AG08396 (cell line): ENCODE data around the gene DCTPP1.
"Not testable (repeated sequence)": the region's sequence is repeated elsewhere in the genome, so short reads cannot be mapped to it uniquely, and the experiment has no call there.

ENCODE experiments used
- DNase-seq: peaks from one replicate; pipeline ENCODE4 v3.0.0; 2012; ENCODE audit warnings: low spot score, mixed read lengths

DCTPP1 gene

DNA sequence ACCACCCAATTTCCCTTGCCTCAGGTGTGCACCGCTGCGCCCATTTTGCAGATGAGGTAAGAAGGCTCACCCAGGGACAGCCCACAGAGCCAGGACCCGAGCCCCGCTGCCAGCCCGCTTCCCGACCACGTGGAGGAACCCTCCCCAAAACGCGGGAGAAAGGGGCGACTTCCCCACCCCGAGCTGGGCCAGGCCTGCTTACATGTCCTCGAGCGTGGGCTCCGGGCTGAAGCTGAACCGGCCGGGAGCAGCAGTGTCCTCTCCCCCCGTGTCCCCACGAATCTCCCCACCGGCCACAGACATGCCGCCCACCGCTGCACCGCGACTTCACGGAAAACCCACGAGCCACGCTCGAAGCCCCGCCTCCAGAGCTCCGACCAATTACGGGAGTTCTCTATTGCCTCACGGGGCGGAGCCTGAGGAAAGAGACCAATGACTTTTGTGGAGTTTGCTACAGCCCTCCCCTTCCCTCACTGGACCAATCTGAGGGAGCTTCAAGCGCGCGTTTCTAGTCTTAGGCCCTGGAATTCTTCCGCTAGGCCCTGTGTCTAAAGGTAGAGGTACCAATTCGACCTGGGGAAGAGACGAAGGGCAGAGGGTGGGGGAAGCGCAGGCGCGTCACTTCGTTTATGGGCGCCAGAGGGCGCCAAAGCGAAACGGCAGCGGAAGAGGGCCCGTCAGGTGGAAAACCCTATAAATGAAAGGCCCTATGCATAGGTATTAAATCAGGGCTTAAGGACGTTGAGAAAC, at the start of gene DCTPP1:
Gene DCTPP1, minus strand, starts transcription at position 353 of the 750 bp plus-strand sequence. Its CDS starts 50 bp downstream, at position 303.
- peak; percentile 93 for DNase-seq

DNA sequence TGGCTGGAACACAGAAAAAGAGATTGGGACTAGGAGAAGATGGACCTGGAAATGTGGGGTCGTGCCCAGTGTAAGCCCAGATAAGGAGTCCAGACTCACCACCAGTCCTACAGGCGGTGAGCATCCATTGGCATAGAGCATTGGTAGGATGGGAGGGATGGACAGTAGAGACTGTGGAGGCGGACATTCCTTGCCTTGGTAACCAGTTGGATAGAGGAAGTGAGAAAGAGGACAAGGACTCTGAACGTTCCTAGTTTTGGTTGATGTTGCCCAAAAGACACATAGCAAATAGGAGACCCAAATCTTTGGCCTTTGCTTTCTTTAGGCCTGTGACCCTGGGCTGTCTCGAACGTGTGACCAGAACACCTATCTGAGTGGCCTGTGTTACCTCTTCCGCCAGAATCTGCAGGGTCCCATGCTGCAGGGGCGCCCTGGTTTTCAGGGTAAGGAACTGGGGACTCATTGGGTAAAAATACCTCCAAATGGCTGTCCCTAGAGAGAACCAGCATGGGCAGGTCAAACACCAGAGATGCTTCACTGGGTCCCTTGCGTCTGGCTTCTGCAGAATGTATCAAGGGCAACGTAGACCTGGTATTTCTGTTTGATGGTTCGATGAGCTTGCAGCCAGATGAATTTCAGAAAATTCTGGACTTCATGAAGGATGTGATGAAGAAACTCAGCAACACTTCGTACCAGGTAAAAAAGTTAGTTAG, 49.1 kb upstream of the DCTPP1 start:
- no peak for DNase-seq

DNA sequence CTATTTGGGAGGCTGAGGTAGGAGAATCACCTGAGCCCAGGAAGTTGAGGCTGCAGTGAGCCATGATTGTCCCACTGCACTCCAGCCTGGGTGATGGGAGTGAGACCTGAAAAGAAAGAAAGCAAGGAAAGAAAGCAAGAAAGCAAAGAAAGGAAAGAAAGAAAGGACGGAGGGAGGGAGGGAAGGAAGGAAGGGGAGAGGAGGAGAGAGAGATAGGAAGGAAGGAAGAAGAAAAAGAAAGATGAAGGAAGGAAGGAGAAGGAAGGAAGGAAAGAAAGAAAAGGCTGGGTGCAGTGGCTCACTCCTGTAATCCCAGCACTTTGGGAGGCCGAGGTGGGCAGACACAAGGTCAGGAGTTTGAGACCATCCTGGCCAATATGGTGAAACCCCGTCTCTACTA, 47.9 kb upstream of the DCTPP1 start:
- DNase-seq, result not testable (repeated sequence)

DNA sequence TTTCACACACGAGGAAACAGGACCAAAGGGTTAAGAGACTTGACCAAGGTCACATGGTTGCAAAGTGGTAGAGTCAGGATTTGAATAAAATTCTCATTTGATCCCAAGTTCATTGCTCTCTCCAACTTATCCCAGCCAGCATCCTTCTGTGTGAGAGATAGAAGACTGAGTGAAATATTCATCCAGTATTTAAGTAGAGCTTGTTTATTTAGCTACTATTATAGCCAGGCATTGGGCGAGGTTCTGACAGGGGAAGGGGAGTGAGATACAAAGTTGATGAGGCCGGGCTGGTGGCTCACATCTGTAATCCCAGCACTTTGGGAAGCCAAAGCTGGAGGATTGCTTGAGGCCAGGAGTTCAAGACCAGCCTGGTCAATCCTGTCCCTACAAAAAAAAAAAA, 47.2 kb upstream of the DCTPP1 start:
- DNase-seq, result no peak

DNA sequence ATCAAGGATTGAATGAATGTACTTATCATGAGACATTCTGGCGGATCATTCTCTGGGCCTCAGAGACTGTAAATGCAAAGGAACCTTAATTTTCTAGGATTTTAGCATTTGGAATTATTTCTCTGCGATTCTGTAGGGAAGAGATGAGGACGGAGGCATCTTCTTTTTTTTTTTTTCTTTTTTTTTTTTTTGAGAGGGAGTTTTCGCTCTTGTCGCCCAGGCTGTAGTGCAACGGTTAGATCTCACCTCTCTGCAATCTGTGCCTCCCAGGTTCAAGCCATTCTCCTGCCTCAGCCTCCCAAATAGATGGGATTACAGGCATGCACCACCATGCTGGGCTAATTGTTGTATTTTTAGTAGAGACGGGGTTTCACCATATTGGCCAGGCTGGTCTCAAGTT, 44.9 kb upstream of the DCTPP1 start:
- DNase-seq, result no peak

DNA sequence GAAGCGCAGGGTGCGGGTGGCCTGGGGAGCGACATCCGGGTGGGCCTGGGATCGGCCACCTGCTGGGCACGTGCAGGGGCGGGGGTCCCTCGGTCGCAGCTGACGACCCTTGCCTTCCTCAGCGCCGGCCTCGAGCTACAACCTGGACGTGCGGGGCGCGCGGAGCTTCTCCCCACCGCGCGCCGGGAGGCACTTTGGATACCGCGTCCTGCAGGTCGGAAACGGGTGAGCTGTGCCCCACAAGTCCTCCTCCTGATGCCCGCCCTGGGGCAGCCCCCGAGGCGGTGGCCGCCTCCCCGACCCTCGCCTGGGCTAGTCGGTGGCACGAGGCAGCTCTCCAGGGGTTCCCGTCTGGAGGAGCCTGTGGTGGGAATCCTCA, 44.2 kb upstream of the DCTPP1 start:
- no peak for DNase-seq

DNA sequence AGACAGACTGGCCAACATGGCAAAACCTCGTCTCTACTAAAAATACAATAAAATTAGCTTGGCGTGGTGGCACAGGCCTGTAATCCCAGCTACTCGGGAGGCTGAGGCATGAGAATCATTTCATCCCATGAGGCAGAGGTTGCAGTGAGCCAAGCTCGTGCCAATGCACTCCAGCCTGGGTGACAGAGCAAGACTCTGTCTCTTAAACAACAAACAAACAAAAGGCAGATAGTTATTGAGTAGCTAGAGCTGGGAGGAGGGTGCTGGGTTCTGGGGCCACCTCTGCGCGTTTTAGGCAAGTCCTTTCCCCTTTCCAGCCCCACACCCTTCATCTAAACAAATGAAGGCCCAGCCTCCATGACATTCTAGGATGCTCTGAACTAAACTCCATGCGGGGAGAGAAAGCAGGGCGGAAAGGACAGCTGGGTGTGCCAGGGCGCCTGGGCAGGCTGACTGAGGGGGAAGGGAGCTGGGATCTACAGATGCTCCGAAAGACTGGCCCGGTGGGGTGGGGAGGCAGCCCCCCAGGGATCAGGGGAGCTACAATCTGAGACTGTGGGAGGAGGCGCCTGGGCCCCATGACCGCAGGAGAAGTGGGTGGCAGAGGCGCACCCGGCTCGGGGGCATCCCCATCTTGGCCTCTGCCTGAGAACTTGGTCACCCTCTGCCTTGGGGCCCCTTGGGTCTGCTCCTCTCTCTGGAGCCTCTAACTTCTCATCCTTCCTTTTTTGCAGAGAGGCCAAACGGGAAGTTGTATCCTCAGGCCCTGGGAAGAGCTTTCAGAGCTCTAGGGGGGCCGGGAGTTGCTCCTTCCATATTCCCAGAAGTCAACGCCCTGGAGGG, 43.6 kb upstream of the DCTPP1 start:
- DNase-seq, result no peak

DNA sequence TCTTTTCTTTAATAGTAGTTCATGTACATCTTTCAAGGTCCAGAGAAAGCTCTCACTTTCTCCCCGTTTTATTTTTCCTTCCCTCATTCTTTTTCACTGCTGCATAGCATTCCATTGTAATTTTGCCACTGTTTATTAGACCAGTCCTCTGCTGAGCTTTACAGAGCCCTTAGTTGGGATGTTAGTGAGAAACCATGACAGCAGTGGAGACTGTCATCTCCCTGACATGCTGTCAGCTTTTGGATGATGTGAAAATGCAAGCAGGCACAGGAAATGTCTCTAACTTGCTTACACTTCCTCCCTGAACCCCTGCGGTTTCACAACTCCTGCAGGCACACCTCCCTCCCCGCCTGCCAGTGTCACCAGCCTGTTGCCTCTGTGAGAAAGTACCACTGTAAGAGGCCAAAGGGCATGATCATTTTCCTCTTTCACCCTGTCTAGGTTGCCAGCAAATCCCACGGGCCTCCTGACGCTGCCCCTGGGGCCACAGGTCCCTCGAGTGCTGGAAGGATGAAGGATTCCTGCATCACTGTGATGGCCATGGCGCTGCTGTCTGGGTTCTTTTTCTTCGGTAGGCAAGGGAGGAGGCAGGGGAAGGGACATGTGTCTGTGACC, 42.6 kb upstream of the DCTPP1 start, which contains the start of gene ITGAL:
Gene ITGAL, plus strand, starts transcription at position 415 of the 615 bp plus-strand sequence. Its CDS starts 96 bp downstream, at position 511.
- no peak for DNase-seq

DNA sequence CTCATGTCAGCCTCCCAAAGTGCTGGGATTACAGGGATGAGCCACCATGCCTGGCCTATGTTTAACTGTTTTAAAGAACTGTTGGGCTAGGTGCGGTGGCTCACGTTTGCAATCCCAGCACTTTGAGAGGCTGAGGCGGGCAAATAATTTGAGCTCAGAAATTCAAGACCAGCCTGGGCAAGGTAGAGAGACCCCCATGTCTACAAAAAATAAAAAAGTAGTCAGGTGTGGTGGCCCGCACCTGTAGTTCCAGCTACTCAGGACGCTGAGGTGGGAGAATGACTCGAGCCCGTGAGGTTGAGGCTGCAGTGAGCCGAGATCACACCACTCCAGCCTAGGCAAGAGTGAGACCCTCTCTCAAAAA, 40.8 kb upstream of the DCTPP1 start:
- no peak for DNase-seq

DNA sequence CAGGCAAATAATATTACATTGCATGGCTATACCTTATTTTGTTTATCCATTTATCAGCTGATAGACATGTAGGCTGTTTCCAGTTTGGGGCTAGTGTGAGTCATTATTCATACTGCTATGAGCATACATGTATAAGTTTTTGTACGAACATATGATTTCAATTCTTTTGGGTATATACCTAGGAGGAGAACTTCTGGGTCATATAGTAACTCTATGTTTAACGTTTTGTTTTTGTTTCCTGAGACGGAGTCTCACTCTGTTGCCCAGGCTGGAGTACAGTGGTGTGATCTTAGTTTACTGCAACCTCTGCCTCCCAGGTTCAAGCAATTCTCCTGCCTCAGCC, 40.3 kb upstream of the DCTPP1 start:
- no peak for DNase-seq

DNA sequence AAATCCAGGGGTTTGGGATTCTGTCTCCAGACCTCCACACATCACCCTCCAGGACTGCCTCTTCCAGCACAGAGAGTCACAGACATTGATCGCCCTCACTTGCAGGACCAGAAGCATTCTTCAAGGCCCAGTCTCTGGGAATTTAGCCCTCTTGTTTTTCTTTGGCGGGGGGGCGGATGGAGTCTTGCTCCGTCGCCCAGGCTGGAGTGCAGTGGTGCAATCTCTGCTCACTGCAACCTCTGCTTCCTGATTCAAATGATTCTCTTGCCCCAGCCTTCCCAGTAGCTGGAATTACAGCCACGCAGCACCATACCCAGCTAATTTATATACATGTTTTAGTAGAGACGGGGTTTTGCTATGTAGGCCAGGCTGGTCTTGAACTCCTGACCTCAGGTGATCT, 34.2 kb upstream of the DCTPP1 start:
- no peak for DNase-seq

DNA sequence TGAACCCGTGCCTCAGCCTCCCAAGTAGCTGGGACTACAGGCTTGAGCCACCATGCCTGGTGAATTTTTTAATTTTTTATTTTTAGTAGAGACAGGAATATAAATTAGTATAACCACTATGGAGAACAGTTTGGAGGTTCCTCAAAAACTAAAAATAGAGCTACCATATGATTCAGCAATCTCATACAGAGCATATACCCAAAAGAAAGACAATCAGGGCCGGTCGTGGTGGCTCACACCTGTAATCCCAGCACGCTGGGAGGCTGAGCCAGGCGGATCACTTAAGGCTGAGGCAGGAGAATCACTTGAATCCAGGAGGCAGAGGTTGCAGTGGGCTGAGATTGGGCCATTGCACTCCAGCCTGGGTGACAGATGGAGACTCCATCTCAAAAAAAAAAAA, 31.6 kb upstream of the DCTPP1 start:
- not testable (repeated sequence) for DNase-seq

DNA sequence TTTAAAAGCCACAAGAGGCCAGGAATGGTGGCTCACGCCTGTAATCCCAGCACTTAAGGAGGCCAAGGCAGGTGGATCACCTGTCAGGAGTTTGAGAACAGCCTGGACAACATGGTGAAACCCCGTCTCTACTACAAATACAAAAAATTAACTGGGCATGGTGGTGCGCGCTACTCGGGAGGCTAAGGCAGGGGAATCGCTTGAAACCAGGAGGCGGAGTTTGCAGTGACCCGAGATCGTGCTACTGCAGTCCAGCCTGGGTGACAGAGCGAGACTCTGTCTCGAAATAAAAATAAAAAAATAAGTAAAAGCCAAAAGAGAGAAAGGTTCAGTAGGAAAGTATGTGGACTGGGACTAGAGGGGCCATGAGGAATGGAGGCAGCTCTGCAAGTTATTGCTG, 29.6 kb upstream of the DCTPP1 start:
- no peak for DNase-seq

DNA sequence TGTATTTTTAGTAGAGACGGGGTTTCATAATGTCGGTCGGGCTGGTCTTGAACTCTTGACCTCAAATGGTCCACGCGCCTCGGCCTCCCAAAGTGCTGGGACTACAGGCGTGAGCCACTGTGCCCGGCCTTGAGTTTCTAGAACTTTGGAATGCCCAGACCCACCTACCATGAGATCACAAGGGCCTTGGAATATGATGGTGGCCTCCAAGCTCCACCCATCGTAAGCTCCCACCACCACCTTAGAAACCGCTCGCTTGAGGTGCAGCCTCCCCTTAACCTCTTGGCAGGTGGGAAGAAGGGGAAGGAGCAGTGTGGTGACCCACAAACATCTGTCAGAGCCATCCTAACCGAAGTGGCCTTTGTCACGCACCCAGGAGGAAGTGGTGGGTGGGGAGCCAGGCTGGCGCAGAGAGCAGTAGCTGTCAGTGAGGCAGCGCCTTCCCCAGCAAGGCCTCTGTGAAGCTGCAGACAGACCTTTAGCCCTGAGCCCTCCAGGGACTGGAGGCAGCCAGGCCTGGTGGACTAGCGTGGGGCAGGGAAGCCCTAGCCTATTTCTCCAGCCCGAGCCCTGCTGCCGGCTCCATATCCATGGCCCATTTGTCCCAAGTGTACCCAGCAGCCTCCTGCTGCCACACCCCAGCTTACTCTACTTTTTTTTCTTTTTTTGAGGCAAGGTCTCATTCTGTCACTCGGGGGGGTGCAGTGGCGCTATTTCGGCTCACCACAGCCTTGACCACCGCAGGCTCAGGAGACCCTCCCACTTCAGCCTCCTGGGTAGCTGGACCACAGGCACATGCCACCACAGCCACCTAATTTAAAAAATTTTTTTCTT, 28.9 kb upstream of the DCTPP1 start:
- DNase-seq, result no peak

DNA sequence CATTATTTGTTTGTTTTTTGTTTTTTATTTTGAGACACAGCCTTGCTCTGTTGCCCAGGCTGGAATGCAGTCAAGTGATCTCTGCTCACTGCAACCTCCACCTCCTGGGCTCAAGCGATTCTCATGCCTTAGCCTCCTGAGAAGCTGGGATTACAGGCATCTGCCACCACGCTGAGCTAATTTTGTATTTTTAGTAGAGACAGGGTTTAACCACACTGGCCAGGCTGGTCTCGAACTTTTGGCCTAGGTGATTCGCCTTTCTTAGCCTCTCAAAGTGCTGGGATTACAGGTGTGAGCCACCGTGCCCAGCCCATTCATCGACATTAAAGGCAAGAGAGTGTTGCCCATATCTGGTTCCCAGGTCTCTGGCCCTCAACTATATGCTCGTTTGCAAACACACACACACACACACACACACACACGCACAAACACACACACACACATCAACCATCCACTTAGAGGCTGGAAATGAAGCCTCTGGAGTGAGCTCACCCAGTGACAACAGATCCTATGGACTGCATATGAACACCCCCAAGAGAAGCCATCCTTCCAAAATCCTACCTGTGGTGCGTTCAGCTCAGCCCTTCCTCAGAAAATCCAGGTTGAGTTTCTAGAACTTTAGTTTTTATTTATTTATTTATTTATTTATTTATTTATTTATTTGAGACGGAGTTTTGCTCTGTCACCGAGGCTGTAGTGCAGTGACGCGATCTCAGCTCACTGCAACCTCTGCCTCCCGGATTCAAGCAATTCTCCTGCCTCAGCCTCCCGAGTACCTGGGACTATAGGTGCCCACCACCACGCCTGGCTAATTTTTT, 28.1 kb upstream of the DCTPP1 start:
- DNase-seq, result no peak

DNA sequence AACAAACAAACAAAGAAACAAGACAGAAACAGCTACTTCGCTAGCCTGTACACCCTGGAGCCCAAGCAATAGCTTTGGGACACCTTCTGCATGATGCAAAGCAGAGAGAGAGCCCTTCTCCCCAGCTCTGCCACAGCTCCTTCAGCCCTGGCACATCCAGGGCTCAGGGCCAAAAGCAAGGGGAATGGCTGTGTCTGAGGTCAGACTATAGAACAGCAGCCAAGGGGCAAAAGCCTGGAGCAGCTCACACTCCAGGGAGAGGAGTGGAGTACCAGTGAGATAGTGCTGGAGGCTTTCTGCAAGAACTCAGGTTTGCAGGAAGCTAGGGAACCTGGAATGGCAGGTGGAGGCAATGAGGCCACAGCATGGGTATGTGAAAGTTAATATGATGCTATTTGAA, 27.4 kb upstream of the DCTPP1 start:
- no peak for DNase-seq

DNA sequence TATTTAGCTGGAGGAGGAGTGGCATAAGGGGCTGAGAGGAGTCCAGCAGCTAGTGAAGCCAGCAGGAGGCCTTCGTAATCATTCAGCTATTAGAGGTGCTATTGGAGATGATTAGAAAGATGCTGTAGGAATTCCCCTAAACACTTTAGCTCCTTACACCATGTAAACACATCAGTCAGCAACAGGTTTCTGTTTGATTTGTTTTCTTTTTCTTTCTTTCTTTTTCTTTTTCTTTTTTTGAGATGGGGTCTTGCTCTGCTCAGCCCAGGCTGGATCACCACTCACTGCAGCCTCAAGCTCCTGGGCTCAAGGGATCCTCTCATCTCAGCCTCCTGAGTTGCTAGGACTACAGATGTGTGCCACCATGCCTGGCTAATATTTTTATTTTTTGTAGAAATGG, 26.5 kb upstream of the DCTPP1 start:
- no peak for DNase-seq

DNA sequence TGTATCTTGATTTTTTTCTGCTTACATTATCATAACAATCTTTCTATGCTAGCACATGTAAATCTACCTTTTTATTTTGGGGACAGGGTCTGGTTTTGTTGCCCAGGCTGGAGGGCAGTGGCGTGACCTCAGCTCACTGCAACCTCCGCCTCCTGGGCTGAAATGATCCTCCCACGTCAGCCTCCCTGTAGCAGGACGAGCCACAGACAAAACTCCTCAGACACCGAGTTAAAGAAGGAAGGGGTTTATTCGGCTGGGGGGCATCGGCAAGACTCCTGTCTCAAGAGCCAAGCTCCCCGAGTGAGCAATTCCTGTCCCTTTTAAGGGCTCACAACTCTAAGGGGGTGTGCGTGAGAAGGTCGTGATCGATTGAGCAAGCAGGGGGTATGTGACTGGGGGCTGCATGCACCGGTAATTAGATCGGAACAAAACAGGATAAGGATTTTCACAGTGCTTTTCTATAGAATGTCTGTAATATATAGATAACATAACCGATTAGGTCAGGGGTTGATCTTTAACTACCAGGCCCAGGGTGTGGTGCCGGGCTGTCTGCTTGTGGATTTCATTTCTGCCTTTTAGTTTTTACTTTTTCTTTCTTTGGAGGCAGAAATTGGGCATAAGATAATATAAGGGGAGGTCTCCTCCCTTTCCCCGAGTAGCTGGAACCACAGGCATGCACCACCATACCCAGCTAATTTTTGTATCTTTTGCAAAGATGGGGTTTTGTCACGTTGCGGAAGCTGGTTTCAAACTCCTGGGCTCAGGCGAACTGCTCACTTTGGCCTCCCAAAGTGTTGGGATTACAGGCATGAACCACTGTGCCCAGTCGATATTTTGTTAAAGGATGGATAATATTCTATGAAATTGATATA, 23.1 kb upstream of the DCTPP1 start:
- DNase-seq, result not testable (repeated sequence)

DNA sequence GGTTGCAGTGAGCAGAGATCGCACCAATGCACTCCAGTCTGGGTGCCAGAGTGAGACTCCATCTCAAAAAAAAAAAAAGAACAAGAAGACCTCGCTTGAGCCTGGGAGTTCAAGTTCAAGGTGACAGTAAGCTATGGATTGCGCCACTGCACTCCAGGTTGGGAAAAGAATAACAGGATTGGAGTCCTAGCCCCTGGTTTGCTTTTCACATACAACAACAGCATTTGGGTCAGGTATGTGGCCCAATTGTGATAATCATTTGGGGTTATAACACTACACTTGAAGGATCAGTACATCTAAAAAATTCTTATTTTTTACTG, 19.2 kb upstream of the DCTPP1 start:
- no peak for DNase-seq
